GM19043 (cell line): ENCODE measurements around the gene CFAP300.

Experiments used
- ATAC-seq: cut with Tn5 transposase; IDR thresholded peaks from one replicate; pipeline ENCODE4 v1.9.1; 2021; ENCODE audit warnings: low read depth; ENCODE audit not compliant: unreplicated experiment

The CFAP300 gene

GRCh38 chr11:102047305-102047924 is at the start of gene CFAP300:
CFAP300 (plus strand) TSS chr11:102047437; CDS start chr11:102047471, 34 bp downstream.
- no peak for ATAC-seq

GRCh38 chr11:102001657-102002338 is 45.4 kb upstream of the CFAP300 start:
- ATAC-seq = no peak

- no peak for ATAC-seq
Measured at GRCh38 chr11:102004220-102004619, 43.0 kb upstream of the CFAP300 start.

- ATAC-seq = no peak
Measured at GRCh38 chr11:102005306-102005705, 41.9 kb upstream of the CFAP300 start.

- no peak for ATAC-seq
Measured at GRCh38 chr11:102006835-102007566, 40.2 kb upstream of the CFAP300 start.

GRCh38 chr11:102007567-102008437 is 39.4 kb upstream of the CFAP300 start:
- peak; percentile 80 for ATAC-seq

- ATAC-seq = no peak
Measured at GRCh38 chr11:102010776-102011494, 36.3 kb upstream of the CFAP300 start.

GRCh38 chr11:102012946-102013345 is 34.3 kb upstream of the CFAP300 start:
- ATAC-seq = no peak

- no peak for ATAC-seq
Measured at GRCh38 chr11:102014756-102015155, 32.5 kb upstream of the CFAP300 start.

GRCh38 chr11:102017026-102017425 is 30.2 kb upstream of the CFAP300 start:
- no peak for ATAC-seq

GRCh38 chr11:102026217-102026616 is 21.0 kb upstream of the CFAP300 start:
- no peak for ATAC-seq

GRCh38 chr11:102026959-102027358 is 20.3 kb upstream of the CFAP300 start:
- ATAC-seq = no peak

- ATAC-seq = no peak
Measured at GRCh38 chr11:102036757-102037156, 10.5 kb upstream of the CFAP300 start.

GRCh38 chr11:102046841-102047240 is 396 bp upstream of the CFAP300 start:
- ATAC-seq = no peak

- ATAC-seq = no peak
Measured at GRCh38 chr11:102050927-102051575, 3.8 kb downstream of the CFAP300 start.

- no peak for ATAC-seq
Measured at GRCh38 chr11:102061276-102061675, 14.0 kb downstream of the CFAP300 start.

- ATAC-seq = no peak
Measured at GRCh38 chr11:102062106-102062505, 14.9 kb downstream of the CFAP300 start.

- ATAC-seq = no peak
Measured at GRCh38 chr11:102064316-102064715, 17.1 kb downstream of the CFAP300 start.

- no peak for ATAC-seq
Measured at GRCh38 chr11:102070766-102071165, 23.5 kb downstream of the CFAP300 start.
